HEK293 (cell line): ENCODE results near the gene TSHZ2.

Experiments used
- CTCF ChIA-PET: fragments of 350-600 bp; formaldehyde crosslinking; extraction: SDS; loops from one replicate; lab custom pipeline; 2021; ENCODE audit warnings: antibody characterized with exemption; lab: Yijun Ruan, JAX
- POLR2A ChIA-PET: fragments of 300-600 bp; formaldehyde crosslinking; extraction: SDS; loops from one replicate; lab custom pipeline; 2020; ENCODE audit warnings: antibody characterized with exemption, inconsistent platforms; lab: Yijun Ruan, JAX
- H3K27ac ChIP-seq: fragments of 200-500 bp; sonication (Bioruptor generic); 2 replicates; pipeline ENCODE4 v1.5.1; 2014; ENCODE audit warnings: low read depth, low read length, control low read depth, inconsistent platforms; ENCODE audit errors: extremely low read depth
- H3K36me3 ChIP-seq, 2 experiments: fragments of 200-500 bp in 1 of 2; sonication (Bioruptor generic) in 1 of 2; 1 replicate in 1 of 2; 2 replicates in 1 of 2; pipeline ENCODE4 v1.5.1; 2014 to 2017; ENCODE audit warnings: inconsistent platforms in 2 of 2, low read length in 2 of 2; ENCODE audit not compliant: control insufficient read depth in 2 of 2, insufficient read depth in 1 of 2
- H3K4me1 ChIP-seq: fragments of 200-500 bp; sonication (Bioruptor generic); 2 replicates; pipeline ENCODE4 v1.5.1; 2014; ENCODE audit warnings: mild to moderate bottlenecking, low read length, inconsistent platforms; ENCODE audit not compliant: control insufficient read depth, insufficient read depth
- H3K4me3 ChIP-seq: 2 replicates; pipeline ENCODE4 v1.5.1; 2011; ENCODE audit warnings: low read depth, mild to moderate bottlenecking, control low read depth, low read length, moderate library complexity
- H3K9me3 ChIP-seq: fragments of 200-500 bp; sonication (Bioruptor generic); 2 replicates; pipeline ENCODE4 v1.5.1; 2014; ENCODE audit warnings: low read depth, low read length, inconsistent platforms; ENCODE audit not compliant: control insufficient read depth, insufficient read depth
- BCL11A ChIP-seq: fragments of 450-650 bp; formaldehyde crosslinking; IDR thresholded peaks from 2 replicates; pipeline ENCODE4 v1.5.1; 2016; ENCODE audit warnings: low read depth, missing biosample characterization, missing genetic modification characterization
- FEZF1 ChIP-seq: fragments of 450-650 bp; formaldehyde crosslinking; IDR thresholded peaks from 2 replicates; pipeline ENCODE4 v1.5.1; 2016; ENCODE audit warnings: missing biosample characterization, missing genetic modification characterization
- GLI2 ChIP-seq: fragments of 450-650 bp; formaldehyde crosslinking; IDR thresholded peaks from 2 replicates; pipeline ENCODE4; 2017; ENCODE audit warnings: missing biosample characterization, missing genetic modification characterization, low read depth, borderline replicate concordance
- GLIS2 ChIP-seq: fragments of 450-650 bp; formaldehyde crosslinking; IDR thresholded peaks from 2 replicates; pipeline ENCODE4 v1.5.1; 2016; ENCODE audit warnings: missing biosample characterization, missing genetic modification characterization
- IKZF3 ChIP-seq: fragments of 450-650 bp; IDR thresholded peaks from 2 replicates; pipeline ENCODE4 v1.5.0; 2018; ENCODE audit warnings: missing biosample characterization, mild to moderate bottlenecking, missing genetic modification characterization, moderate library complexity
- MYNN ChIP-seq: fragments of 450-650 bp; formaldehyde crosslinking; IDR thresholded peaks from 2 replicates; pipeline ENCODE4 v1.5.1; 2016; ENCODE audit warnings: missing biosample characterization, missing genetic modification characterization, borderline replicate concordance
- OSR2 ChIP-seq: fragments of 450-650 bp; formaldehyde crosslinking; IDR thresholded peaks from 2 replicates; pipeline ENCODE4 v1.5.1; 2016; ENCODE audit warnings: missing biosample characterization, missing genetic modification characterization
- SALL2 ChIP-seq: fragments of 450-650 bp; formaldehyde crosslinking; IDR thresholded peaks from 2 replicates; pipeline ENCODE4 v1.5.0; 2017; ENCODE audit warnings: missing biosample characterization, mild to moderate bottlenecking, missing genetic modification characterization, borderline replicate concordance
- SCRT1 ChIP-seq: fragments of 450-650 bp; formaldehyde crosslinking; IDR thresholded peaks from 2 replicates; pipeline ENCODE4 v1.5.1; 2016; ENCODE audit warnings: missing biosample characterization, missing genetic modification characterization, borderline replicate concordance
- YY2 ChIP-seq: fragments of 450-650 bp; formaldehyde crosslinking; IDR thresholded peaks from 2 replicates; pipeline ENCODE4 v1.5.1; 2016; ENCODE audit warnings: missing biosample characterization, missing genetic modification characterization
- ZFHX2 ChIP-seq: fragments of 450-650 bp; formaldehyde crosslinking; conservative IDR thresholded peaks from 2 replicates; pipeline ENCODE4 v1.5.1; 2016; ENCODE audit warnings: missing biosample characterization, missing genetic modification characterization
- ZNF114 ChIP-seq: fragments of 450-650 bp; formaldehyde crosslinking; IDR thresholded peaks from 2 replicates; pipeline ENCODE4 v1.5.0; 2017; ENCODE audit warnings: missing biosample characterization, missing genetic modification characterization
- ZNF121 ChIP-seq: fragments of 450-650 bp; formaldehyde crosslinking; IDR thresholded peaks from 2 replicates; pipeline ENCODE4 v1.5.1; 2016; ENCODE audit warnings: missing biosample characterization, missing genetic modification characterization
- ZNF148 ChIP-seq: fragments of 450-650 bp; formaldehyde crosslinking; IDR thresholded peaks from 2 replicates; pipeline ENCODE4 v1.5.0; 2017; ENCODE audit warnings: missing biosample characterization, missing genetic modification characterization, borderline replicate concordance
- ZNF169 ChIP-seq: fragments of 450-650 bp; formaldehyde crosslinking; IDR thresholded peaks from 2 replicates; pipeline ENCODE4 v1.5.1; 2016; ENCODE audit warnings: missing biosample characterization, missing genetic modification characterization
- ZNF362 ChIP-seq: fragments of 450-650 bp; formaldehyde crosslinking; IDR thresholded peaks from 2 replicates; pipeline ENCODE4 v1.5.1; 2016; ENCODE audit warnings: missing biosample characterization, missing genetic modification characterization
- ZNF433 ChIP-seq: fragments of 450-650 bp; formaldehyde crosslinking; IDR thresholded peaks from 2 replicates; pipeline ENCODE4 v1.5.1; 2016; ENCODE audit warnings: missing biosample characterization, missing genetic modification characterization, low read depth
- ZNF521 ChIP-seq: fragments of 450-650 bp; formaldehyde crosslinking; IDR thresholded peaks from 2 replicates; pipeline ENCODE4 v1.5.1; 2017; ENCODE audit warnings: missing biosample characterization, mild to moderate bottlenecking, missing genetic modification characterization
- ZNF558 ChIP-seq: fragments of 450-650 bp; formaldehyde crosslinking; IDR thresholded peaks from 2 replicates; pipeline ENCODE4 v1.5.1; 2016; ENCODE audit warnings: missing biosample characterization, missing genetic modification characterization
- ZNF560 ChIP-seq: fragments of 450-650 bp; formaldehyde crosslinking; IDR thresholded peaks from 2 replicates; pipeline ENCODE4 v1.5.1; 2017; ENCODE audit warnings: missing biosample characterization, missing genetic modification characterization, borderline replicate concordance
- ZNF580 ChIP-seq: fragments of 450-650 bp; formaldehyde crosslinking; IDR thresholded peaks from 2 replicates; pipeline ENCODE4 v1.5.1; 2016; ENCODE audit warnings: missing biosample characterization, missing genetic modification characterization
- ZNF747 ChIP-seq: fragments of 450-650 bp; formaldehyde crosslinking; IDR thresholded peaks from 2 replicates; pipeline ENCODE4 v1.5.1; 2016; ENCODE audit warnings: missing biosample characterization, missing genetic modification characterization
- TF ChIP-seq, protein P1 (sequence below): fragments of 450-650 bp; IDR thresholded peaks from 2 replicates; pipeline ENCODE4 v1.5.1; 2018; ENCODE audit warnings: missing biosample characterization, mild to moderate bottlenecking, missing genetic modification characterization

The TSHZ2 gene

DNA sequence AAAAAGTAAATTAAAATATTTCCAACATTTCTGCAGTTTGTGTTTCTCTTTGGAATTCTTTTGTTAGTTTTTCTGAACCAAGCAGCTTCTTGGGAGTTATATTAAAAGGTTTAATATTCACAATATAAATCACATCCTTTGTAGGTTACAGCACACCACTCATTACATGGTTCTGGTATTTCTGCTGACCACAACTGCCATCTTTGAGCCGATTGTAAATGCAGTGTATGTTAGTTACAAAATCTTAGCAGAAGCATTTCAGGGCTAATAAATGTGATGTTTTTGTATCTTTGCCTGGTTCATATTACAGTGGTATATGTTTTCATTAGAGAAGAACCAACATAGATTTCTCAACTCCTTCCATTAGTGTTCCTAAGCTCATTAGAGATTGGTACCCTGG is 19.1 kb upstream of the TSHZ2 start:
- ChIA-PET POLR2A (no interaction called here), CTCF (no interaction called here)
- no peak overlapping the region for H3K4me3 ChIP-seq
- H3K9me3 ChIP-seq = no peaks in the 10 kb centered on the region
- TF ChIP-seq ZNF560 (tag by site-specific recombination) (no peak), IKZF3 (tag by site-specific recombination) (no peak), ZNF114 (tag by site-specific recombination) (no peak)
- TF ChIP-seq, protein P1, sequence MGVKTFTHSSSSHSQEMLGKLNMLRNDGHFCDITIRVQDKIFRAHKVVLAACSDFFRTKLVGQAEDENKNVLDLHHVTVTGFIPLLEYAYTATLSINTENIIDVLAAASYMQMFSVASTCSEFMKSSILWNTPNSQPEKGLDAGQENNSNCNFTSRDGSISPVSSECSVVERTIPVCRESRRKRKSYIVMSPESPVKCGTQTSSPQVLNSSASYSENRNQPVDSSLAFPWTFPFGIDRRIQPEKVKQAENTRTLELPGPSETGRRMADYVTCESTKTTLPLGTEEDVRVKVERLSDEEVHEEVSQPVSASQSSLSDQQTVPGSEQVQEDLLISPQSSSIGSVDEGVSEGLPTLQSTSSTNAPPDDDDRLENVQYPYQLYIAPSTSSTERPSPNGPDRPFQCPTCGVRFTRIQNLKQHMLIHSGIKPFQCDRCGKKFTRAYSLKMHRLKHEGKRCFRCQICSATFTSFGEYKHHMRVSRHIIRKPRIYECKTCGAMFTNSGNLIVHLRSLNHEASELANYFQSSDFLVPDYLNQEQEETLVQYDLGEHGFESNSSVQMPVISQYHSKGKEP (tag by site-specific recombination) = no peak
- no peak overlapping the region for H3K27ac ChIP-seq
- H3K36me3 ChIP-seq = no peaks in the 10 kb centered on the region
- no peaks in the 10 kb centered on the region for H3K4me1 ChIP-seq

DNA sequence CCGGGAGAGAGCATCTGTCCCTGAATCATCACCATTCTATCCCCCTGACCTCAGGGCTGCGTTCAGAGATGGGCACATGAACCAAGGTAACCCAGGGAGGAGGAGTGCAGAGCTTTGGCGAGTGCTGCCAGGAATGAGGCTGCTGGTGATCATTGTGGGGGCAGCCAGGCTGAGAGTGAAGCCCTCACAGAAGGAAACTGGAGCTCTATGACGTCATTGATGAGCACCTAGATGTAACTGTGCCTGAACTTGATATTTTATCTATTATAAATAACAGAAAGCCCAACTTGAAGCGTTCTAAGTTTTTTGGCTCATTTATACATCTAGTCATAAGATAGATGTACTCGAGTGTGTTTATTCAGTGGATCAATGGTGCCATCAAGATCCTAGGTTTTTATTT is 17.3 kb upstream of the TSHZ2 start:
- CTCF ChIA-PET = no interaction called here
- TF ChIP-seq, protein P1 (tag by site-specific recombination) = no peak
- TF ChIP-seq SALL2 (tag by site-specific recombination) = no peak
- TF ChIP-seq ZNF580 (tag by site-specific recombination) = no peak
- TF ChIP-seq ZNF521 = no peak
- no peak for TF ChIP-seq BCL11A (tag by site-specific recombination)
- no peak for TF ChIP-seq ZNF362 (tag by site-specific recombination)
- no peak for TF ChIP-seq ZFHX2 (tag by site-specific recombination)
- no peak for TF ChIP-seq ZNF558 (tag by site-specific recombination)
- TF ChIP-seq ZNF148 = no peak
- no peak for TF ChIP-seq FEZF1 (tag by site-specific recombination)
- TF ChIP-seq ZNF169 (tag by site-specific recombination) = no peak
- no peak for TF ChIP-seq GLIS2 (tag by site-specific recombination)
- no peak for TF ChIP-seq SCRT1 (tag by site-specific recombination)
- no peak for TF ChIP-seq ZNF433 (tag by site-specific recombination)
- TF ChIP-seq MYNN (tag by site-specific recombination) = no peak
- no peak for TF ChIP-seq YY2
- TF ChIP-seq ZNF121 (tag by site-specific recombination) = no peak
- TF ChIP-seq OSR2 = no peak
- no peak for TF ChIP-seq ZNF747 (tag by site-specific recombination)
- TF ChIP-seq GLI2 (tag by site-specific recombination) = no peak
- no peaks in the 10 kb centered on the region for H3K36me3 ChIP-seq
- no peak overlapping the region for H3K4me3 ChIP-seq
- H3K4me1 ChIP-seq = peaks cover 2% of the 10 kb centered on the region; the same call in 1 of the 2 replicates
- H3K9me3 ChIP-seq = no peaks in the 10 kb centered on the region
- POLR2A ChIA-PET = no interaction called here
- no peak overlapping the region for H3K27ac ChIP-seq
